ENCODE measurements around the gene USP5.

DNA sequence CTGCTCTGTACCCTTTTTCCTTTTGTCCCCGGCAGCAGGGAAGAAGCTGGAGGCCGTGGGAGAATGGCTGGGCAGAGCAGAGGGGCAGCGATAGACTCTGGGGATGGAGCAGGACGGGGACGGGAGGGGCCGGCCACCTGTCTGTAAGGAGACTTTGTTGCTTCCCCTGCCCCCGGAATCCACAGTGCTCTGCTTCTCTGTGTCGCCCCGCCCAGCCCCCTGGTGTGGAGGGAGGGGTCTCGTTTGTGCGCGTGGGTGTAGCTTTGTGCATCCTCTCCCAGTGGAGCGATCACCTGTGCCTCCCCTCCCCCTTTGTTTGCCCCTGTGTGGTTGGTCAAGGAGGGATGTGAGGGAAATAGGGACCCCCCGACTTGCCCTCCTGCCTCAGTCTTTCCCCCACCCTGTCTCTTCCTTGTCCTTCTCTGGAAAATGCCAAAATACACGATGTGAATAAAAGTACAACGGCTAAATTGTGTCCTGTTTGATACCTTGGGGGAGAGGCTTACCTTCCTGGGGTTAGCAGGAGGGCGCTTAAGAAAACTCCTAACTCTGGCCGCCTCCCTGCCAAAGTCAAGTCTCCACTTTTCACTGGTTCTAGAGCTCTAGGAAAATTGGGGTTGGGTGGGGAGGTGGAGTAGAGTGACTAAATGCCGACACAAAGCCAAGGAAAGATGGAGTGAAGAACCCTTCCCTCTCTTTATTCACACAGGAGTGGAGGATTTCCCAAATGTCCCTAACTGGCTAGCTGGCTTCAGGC is 14.4 kb downstream of the USP5 start:
- no peak for TF ChIP-seq EZH2 (IDR thresholded peaks at IDR 0.05; ENCODE audit: low read depth)
- TF ChIP-seq, protein P1, sequence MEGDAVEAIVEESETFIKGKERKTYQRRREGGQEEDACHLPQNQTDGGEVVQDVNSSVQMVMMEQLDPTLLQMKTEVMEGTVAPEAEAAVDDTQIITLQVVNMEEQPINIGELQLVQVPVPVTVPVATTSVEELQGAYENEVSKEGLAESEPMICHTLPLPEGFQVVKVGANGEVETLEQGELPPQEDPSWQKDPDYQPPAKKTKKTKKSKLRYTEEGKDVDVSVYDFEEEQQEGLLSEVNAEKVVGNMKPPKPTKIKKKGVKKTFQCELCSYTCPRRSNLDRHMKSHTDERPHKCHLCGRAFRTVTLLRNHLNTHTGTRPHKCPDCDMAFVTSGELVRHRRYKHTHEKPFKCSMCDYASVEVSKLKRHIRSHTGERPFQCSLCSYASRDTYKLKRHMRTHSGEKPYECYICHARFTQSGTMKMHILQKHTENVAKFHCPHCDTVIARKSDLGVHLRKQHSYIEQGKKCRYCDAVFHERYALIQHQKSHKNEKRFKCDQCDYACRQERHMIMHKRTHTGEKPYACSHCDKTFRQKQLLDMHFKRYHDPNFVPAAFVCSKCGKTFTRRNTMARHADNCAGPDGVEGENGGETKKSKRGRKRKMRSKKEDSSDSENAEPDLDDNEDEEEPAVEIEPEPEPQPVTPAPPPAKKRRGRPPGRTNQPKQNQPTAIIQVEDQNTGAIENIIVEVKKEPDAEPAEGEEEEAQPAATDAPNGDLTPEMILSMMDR (conservative IDR thresholded peaks at IDR 0.05), result no peak
